Measurements from ENCODE around the gene EMILIN1. TPM values are rescaled to one million over a fixed set of nuclear protein-coding genes. Genes with fewer than 3 reads are reported as not detected.

EMILIN1 gene
- total RNA-seq: 10 to 100 TPM in 1 of 2 donors, 1 to 10 TPM in 1; 8.7 to 14.2 TPM

DNA sequence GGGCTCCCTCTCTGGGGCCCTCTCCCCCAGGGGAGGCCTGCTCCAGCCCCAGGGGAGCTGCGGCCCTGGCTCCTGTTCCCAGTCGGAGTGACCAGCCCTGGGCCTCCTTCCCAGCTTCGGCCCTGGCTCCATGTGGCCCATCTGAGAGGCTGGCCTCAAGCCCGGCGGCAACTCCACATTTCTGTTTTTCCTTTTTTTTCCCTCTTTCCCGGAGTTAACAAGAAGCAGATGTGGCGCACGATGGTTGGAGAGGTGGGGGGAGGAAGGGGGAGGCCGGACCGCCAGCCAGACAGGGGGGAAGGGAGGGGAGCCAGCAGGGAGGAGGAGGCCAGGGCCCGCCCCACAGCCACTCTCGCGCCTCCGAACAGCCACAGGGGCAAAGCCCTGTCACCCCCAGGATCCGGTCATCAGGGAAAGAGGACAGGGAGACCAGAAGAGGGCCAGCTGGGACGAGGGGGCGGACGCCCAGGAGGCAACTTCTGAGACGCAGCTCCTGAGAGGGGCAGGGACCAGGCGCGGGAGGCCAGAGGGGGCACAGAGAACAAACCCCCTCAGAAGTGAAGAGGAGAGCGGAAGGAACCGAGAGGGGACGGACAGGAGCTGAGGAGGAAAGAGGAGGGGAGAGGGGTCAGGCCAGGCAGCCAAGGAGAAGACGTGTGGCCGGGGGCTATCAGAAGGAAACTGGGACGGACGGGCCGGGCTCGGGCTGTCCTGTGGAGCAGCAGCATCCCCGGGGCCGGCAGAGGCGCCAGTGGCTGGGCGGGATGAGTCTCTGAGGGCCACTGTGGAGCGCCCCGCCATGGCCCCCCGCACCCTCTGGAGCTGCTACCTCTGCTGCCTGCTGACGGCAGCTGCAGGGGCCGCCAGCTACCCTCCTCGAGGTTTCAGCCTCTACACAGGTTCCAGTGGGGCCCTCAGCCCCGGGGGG is at the start of gene EMILIN1:
Gene EMILIN1, plus strand, starts transcription at position 349 of the 928 bp plus-strand sequence. Its CDS starts 451 bp downstream, at position 800.
- no peaks in the 10 kb centered on the region for H3K9me3 Mint-ChIP-seq
- DNase-seq (ENCODE audit: low spot score) (no peak), ATAC-seq (no peak)
- H3K4me3 Mint-ChIP-seq: peak within 1 kb of the TSS; percentile 42
- H3K36me3 Mint-ChIP-seq: no peaks in the 10 kb centered on the region
- H3K27ac Mint-ChIP-seq: peak within 1 kb of the TSS; percentile 96 to 98
- no peaks in the 10 kb centered on the region for H3K27me3 Mint-ChIP-seq
- peaks cover 49 to 60% of the 10 kb centered on the region in 2 donors for H3K4me1 Mint-ChIP-seq (ENCODE audit: low read depth in 2 of 2)

GRCh38 chr2:27029051-27029450 is 49.4 kb upstream of the EMILIN1 start:
- Mint-ChIP-seq H3K36me3 (no peaks in the 10 kb centered on the region), H3K27me3 (no peaks in the 10 kb centered on the region), H3K4me1 (ENCODE audit: low read depth in 2 of 2) (peaks cover 25 to 26% of the 10 kb centered on the region in 2 donors), H3K4me3 (no peak overlapping the region), H3K27ac (no peak overlapping the region), H3K9me3 (no peaks in the 10 kb centered on the region)
- no peak for ATAC-seq
- no peak for DNase-seq (ENCODE audit: low spot score)

- DNase-seq (ENCODE audit: low spot score) (peak; percentile 91), ATAC-seq (peak; percentile 99)
Observed at GRCh38 chr2:27032495-27033252, 45.7 kb upstream of the EMILIN1 start, which contains the start of gene TMEM214. Gene TMEM214 (plus strand): TSS chr2:27032965. CDS start chr2:27033016, 51 bp downstream.

GRCh38 chr2:27033253-27033852 is 45.1 kb upstream of the EMILIN1 start:
- H3K27ac Mint-ChIP-seq: peak overlapping the region; percentile 80 to 95
- H3K4me1 Mint-ChIP-seq (ENCODE audit: low read depth in 2 of 2): peaks cover 29 to 31% of the 10 kb centered on the region in 2 donors
- no peaks in the 10 kb centered on the region for H3K27me3 Mint-ChIP-seq
- H3K36me3 Mint-ChIP-seq: no peaks in the 10 kb centered on the region
- no peaks in the 10 kb centered on the region for H3K9me3 Mint-ChIP-seq
- ATAC-seq: peak in 1 of 2 donors; percentile 4
- no peak for DNase-seq (ENCODE audit: low spot score)
- H3K4me3 Mint-ChIP-seq: peak overlapping the region; percentile 97

More at GRCh38 chr2:27032495-27033252, 45.7 kb upstream of the EMILIN1 start, which contains the start of gene TMEM214:
- Mint-ChIP-seq H3K36me3 (no peaks in the 10 kb centered on the region), H3K9me3 (no peaks in the 10 kb centered on the region), H3K27me3 (no peaks in the 10 kb centered on the region), H3K27ac (peak within 1 kb of the TSS; percentile 80 to 95), H3K4me3 (peak within 1 kb of the TSS; percentile 97), H3K4me1 (ENCODE audit: low read depth in 2 of 2) (peaks cover 29 to 36% of the 10 kb centered on the region in 2 donors)

DNA sequence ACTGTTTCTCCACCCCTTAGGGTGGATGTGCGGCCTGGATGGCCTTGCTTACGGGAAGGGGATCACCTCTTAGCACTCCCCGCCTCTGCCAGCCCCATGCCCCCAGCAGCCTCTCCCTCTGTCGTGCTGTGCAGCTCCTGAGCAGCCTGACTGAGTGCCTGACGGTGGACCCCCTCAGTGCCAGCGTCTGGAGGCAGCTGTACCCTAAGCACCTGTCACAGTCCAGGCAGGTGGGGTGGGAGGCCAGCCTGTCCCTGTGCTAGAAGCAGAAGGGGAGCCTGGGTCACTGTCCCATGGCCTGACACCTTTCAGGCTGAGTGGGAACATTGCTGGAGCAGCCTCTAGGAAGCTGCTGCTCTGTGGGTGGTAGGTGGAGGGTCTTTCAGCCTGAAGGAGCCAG is 40.4 kb upstream of the EMILIN1 start:
- H3K27ac Mint-ChIP-seq: no peak overlapping the region
- H3K4me1 Mint-ChIP-seq (ENCODE audit: low read depth in 2 of 2): peaks cover 25 to 28% of the 10 kb centered on the region in 2 donors
- H3K27me3 Mint-ChIP-seq: no peaks in the 10 kb centered on the region
- no peak for ATAC-seq
- no peak overlapping the region for H3K4me3 Mint-ChIP-seq
- DNase-seq (ENCODE audit: low spot score): no peak
- H3K9me3 Mint-ChIP-seq: no peaks in the 10 kb centered on the region
- H3K36me3 Mint-ChIP-seq: peaks cover 19% of the 10 kb centered on the region

GRCh38 chr2:27038631-27039339 is 39.6 kb upstream of the EMILIN1 start:
- H3K27ac Mint-ChIP-seq: no peak overlapping the region
- no peaks in the 10 kb centered on the region for H3K27me3 Mint-ChIP-seq
- no peaks in the 10 kb centered on the region for H3K9me3 Mint-ChIP-seq
- ATAC-seq (no peak), DNase-seq (ENCODE audit: low spot score) (no peak)
- H3K36me3 Mint-ChIP-seq: peaks cover 19% of the 10 kb centered on the region
- H3K4me3 Mint-ChIP-seq: no peak overlapping the region
- H3K4me1 Mint-ChIP-seq (ENCODE audit: low read depth in 2 of 2): peaks cover 19 to 21% of the 10 kb centered on the region in 2 donors

DNA sequence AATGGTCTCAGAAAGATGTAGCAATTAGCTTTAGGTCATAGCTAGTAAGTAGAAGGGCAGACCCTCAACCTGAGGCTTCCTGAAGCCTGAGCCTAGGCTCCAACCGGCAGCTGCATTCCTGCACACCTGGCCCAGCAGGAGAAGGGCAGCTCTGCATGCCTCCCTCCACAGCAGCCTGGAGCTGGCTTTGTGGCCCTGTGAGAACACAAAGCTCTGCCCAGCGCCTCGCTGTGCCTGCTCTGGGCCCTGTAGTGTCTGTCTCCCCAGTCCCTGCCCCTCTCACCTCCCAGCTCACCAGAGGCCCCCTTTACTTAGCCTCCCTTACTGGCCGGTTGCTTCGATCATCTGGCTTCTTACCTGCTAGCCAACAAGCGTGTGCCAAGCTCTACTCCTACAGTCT is 39.0 kb upstream of the EMILIN1 start:
- H3K27ac Mint-ChIP-seq: no peak overlapping the region
- H3K9me3 Mint-ChIP-seq: no peaks in the 10 kb centered on the region
- H3K4me1 Mint-ChIP-seq (ENCODE audit: low read depth in 2 of 2): peaks cover 12 to 16% of the 10 kb centered on the region in 2 donors
- H3K4me3 Mint-ChIP-seq: no peak overlapping the region
- no peak for DNase-seq (ENCODE audit: low spot score)
- H3K36me3 Mint-ChIP-seq: peaks cover 19% of the 10 kb centered on the region
- no peak for ATAC-seq
- H3K27me3 Mint-ChIP-seq: no peaks in the 10 kb centered on the region

GRCh38 chr2:27039871-27040270 is 38.5 kb upstream of the EMILIN1 start:
- peaks cover 12 to 15% of the 10 kb centered on the region in 2 donors for H3K4me1 Mint-ChIP-seq (ENCODE audit: low read depth in 2 of 2)
- H3K27ac Mint-ChIP-seq: no peak overlapping the region
- no peak for DNase-seq (ENCODE audit: low spot score)
- H3K36me3 Mint-ChIP-seq: peaks cover 19% of the 10 kb centered on the region
- ATAC-seq: no peak
- H3K4me3 Mint-ChIP-seq: no peak overlapping the region
- no peaks in the 10 kb centered on the region for H3K27me3 Mint-ChIP-seq
- H3K9me3 Mint-ChIP-seq: no peaks in the 10 kb centered on the region

DNA sequence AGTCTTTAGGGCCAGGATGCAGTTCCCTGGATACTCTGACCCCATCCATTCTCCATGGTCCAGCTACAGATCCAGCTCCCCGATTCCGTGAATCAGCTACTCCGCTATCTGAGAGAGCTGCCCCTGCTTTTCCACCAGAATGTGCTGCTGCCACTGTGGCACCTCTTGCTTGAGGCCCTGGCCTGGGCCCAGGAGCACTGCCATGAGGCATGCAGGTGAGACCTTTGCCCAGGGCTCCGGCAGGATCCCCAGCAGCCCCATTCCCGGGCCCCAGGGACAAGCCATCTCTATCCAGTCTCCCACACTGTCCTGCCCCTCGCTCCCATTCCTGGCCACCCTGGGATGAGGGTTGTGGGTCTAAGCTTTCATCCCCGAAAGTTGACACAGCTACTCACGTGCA is 38.1 kb upstream of the EMILIN1 start:
- no peak for DNase-seq (ENCODE audit: low spot score)
- H3K4me3 Mint-ChIP-seq: no peak overlapping the region

GRCh38 chr2:27041752-27042151 is 36.7 kb upstream of the EMILIN1 start:
- Mint-ChIP-seq H3K27me3 (no peaks in the 10 kb centered on the region), H3K36me3 (peaks cover 19% of the 10 kb centered on the region), H3K4me1 (ENCODE audit: low read depth in 2 of 2) (peaks cover 9 to 12% of the 10 kb centered on the region in 2 donors), H3K27ac (peak overlapping the region; percentile 59 to 73), H3K4me3 (no peak overlapping the region), H3K9me3 (no peaks in the 10 kb centered on the region)
- no peak for DNase-seq (ENCODE audit: low spot score)
- ATAC-seq: no peak

More for the DNA sequence above, 38.1 kb upstream of the EMILIN1 start:
- Mint-ChIP-seq H3K4me1 (ENCODE audit: low read depth in 2 of 2) (peaks cover 11 to 12% of the 10 kb centered on the region in 2 donors), H3K27ac (peak overlapping the region in 1 of 2 donors; percentile 73), H3K27me3 (no peaks in the 10 kb centered on the region), H3K36me3 (peaks cover 19% of the 10 kb centered on the region), H3K9me3 (no peaks in the 10 kb centered on the region)
- ATAC-seq: no peak

- DNase-seq (ENCODE audit: low spot score): no peak
- Mint-ChIP-seq H3K27ac (peak overlapping the region; percentile 59 to 73), H3K4me3 (no peak overlapping the region), H3K36me3 (peaks cover 19% of the 10 kb centered on the region), H3K4me1 (ENCODE audit: low read depth in 2 of 2) (peaks cover 9 to 12% of the 10 kb centered on the region in 2 donors), H3K9me3 (no peaks in the 10 kb centered on the region), H3K27me3 (no peaks in the 10 kb centered on the region)
- no peak for ATAC-seq
Observed at GRCh38 chr2:27042159-27042661, 36.2 kb upstream of the EMILIN1 start.

GRCh38 chr2:27042985-27043634 is 35.3 kb upstream of the EMILIN1 start:
- no peak overlapping the region for H3K27ac Mint-ChIP-seq
- no peaks in the 10 kb centered on the region for H3K9me3 Mint-ChIP-seq
- H3K27me3 Mint-ChIP-seq: no peaks in the 10 kb centered on the region
- H3K4me3 Mint-ChIP-seq: no peak overlapping the region
- ATAC-seq (no peak), DNase-seq (ENCODE audit: low spot score) (no peak)
- peaks cover 19% of the 10 kb centered on the region for H3K36me3 Mint-ChIP-seq
- H3K4me1 Mint-ChIP-seq (ENCODE audit: low read depth in 2 of 2): peaks cover 9 to 12% of the 10 kb centered on the region in 2 donors

All from natural killer cell treated with Interleukin-12 subunit alpha and Interleukin-12 subunit beta and Interleukin-15 and Interleukin-18, amount 100 ng/mL, for 72 hours (primary cell).